ENCODE measurements around the gene BNIP1. TPM values are rescaled to one million over a fixed set of nuclear protein-coding genes. Genes with fewer than 3 reads are reported as not detected.

The BNIP1 gene
- total RNA-seq: 10 to 100 TPM in 3 of 5 donors, 1 to 10 TPM in 1, not detected in 1; 3.6 to 28.0 (median 15.3) TPM
- polyA plus RNA-seq: 10 to 100 TPM; 11.7 to 21.7 (median 13.3) TPM
- long read RNA-seq, donor 1, partial matches to known transcripts: 0 of 3 reads
- long read RNA-seq, donor 1, other reads (novel, unspliced or antisense): 0 of 3 reads
- long read RNA-seq, donor 2, partial matches to known transcripts: 0 of 5 reads
- long read RNA-seq, donor 2, other reads (novel, unspliced or antisense): 0 of 5 reads
- long read RNA-seq, donor 3, partial matches to known transcripts: 0 of 2 reads
- long read RNA-seq, donor 3, other reads (novel, unspliced or antisense): 0 of 2 reads
- long read RNA-seq, donor 4: 0 reads
- long read RNA-seq, donor 5, partial matches to known transcripts: 0 of 4 reads
- long read RNA-seq, donor 5, other reads (novel, unspliced or antisense): 0 of 4 reads
- long read RNA-seq, donor 6, transcript BNIP1-202 (6 exons, 1,184 nt): major isoform, 12 of 19 reads
- long read RNA-seq, donor 6, partial matches to known transcripts: 7 of 19 reads
- long read RNA-seq, donor 6, other reads (novel, unspliced or antisense): 0 of 19 reads
- long read RNA-seq, donor 7, partial matches to known transcripts: 5 of 9 reads
- long read RNA-seq, donor 7, other reads (novel, unspliced or antisense): 0 of 9 reads
- long read RNA-seq, donor 8, partial matches to known transcripts: 0 of 6 reads
- long read RNA-seq, donor 8, other reads (novel, unspliced or antisense): 0 of 6 reads
- long read RNA-seq, donor 9, partial matches to known transcripts: 0 of 4 reads
- long read RNA-seq, donor 9, other reads (novel, unspliced or antisense): 0 of 4 reads
- long read RNA-seq, donor 10, partial matches to known transcripts: 0 of 2 reads
- long read RNA-seq, donor 10, other reads (novel, unspliced or antisense): 0 of 2 reads

- H3K9me3 ChIP-seq: no peaks in the 10 kb centered on the region
- H3K27me3 ChIP-seq: no peaks in the 10 kb centered on the region
- TF ChIP-seq EP300 (IDR thresholded peaks at IDR 0.05): no peak
- TF ChIP-seq POLR2A (IDR thresholded peaks at IDR 0.05): peak in 2 of 4 donors; percentile 43 to 60
- TF ChIP-seq POLR2AphosphoS5 (IDR thresholded peaks at IDR 0.05): peak; percentile 81 to 95 (median 84)
- TF ChIP-seq CTCF (IDR thresholded peaks at IDR 0.05): peak in 5 of 7 experiments; percentile 67 to 94 (median 87)
- H3K27ac ChIP-seq: peak within 1 kb of the TSS; percentile 87 to 95 (median 94)
- H3K36me3 ChIP-seq: peaks cover 4 to 28% (median 27%) of the 10 kb centered on the region in 4 donors
- WGBS, 5 donors: 0 to 1% (median 1%) methylated on average over 30 to 48 of the region's 48 CpGs
- peak; percentile 99 to 100 for DNase-seq
- H3K4me3 ChIP-seq: peak within 1 kb of the TSS; percentile 80 to 88 (median 84)
- intact Hi-C loops (cut with DNase I; ENCODE audit: low total_unique reads): loop anchor here (10.0 kb wide), 1 partner anchor 160 kb away; the partner anchor contains the start of gene ATP6V0E1
- peaks cover 0 to 24% (median 15%) of the 10 kb centered on the region in 4 donors for H3K4me1 ChIP-seq
These were observed at the start of gene BNIP1 for GRCh38 chr5:173144200-173145176. Gene BNIP1, plus strand, starts transcription at chr5:173144531. Its CDS starts 15 bp downstream, at chr5:173144546.

- H3K36me3 ChIP-seq: peaks cover 5 to 25% (median 21%) of the 10 kb centered on the region in 4 donors
- no peak overlapping the region for H3K4me3 ChIP-seq
- DNase-seq: no peak
- no peaks in the 10 kb centered on the region for H3K27me3 ChIP-seq
- intact Hi-C loops (cut with DNase I; ENCODE audit: low total_unique reads): no loop called here
- TF ChIP-seq CTCF (IDR thresholded peaks at IDR 0.05): no peak
- no peak for TF ChIP-seq EP300 (IDR thresholded peaks at IDR 0.05)
- no peak for TF ChIP-seq POLR2AphosphoS5 (IDR thresholded peaks at IDR 0.05)
- no peak for TF ChIP-seq POLR2A (IDR thresholded peaks at IDR 0.05)
- H3K4me1 ChIP-seq: peaks cover 8 to 50% (median 26%) of the 10 kb centered on the region in 4 donors
- peaks cover 0 to 9% (median 3%) of the 10 kb centered on the region in 4 donors for H3K9me3 ChIP-seq
- H3K27ac ChIP-seq: no peak overlapping the region
These were observed 45.5 kb upstream of the BNIP1 start for GRCh38 chr5:173098787-173099186.

GRCh38 chr5:173099461-173099860, 44.9 kb upstream of the BNIP1 start:
- intact Hi-C loops (cut with DNase I; ENCODE audit: low total_unique reads): no loop called here
- no peak for TF ChIP-seq CTCF (IDR thresholded peaks at IDR 0.05)
- TF ChIP-seq POLR2A (IDR thresholded peaks at IDR 0.05): no peak
- no peak for TF ChIP-seq EP300 (IDR thresholded peaks at IDR 0.05)
- TF ChIP-seq POLR2AphosphoS5 (IDR thresholded peaks at IDR 0.05): no peak
- 84 to 97% (median 92%) methylated on average over 1 of the region's 1 CpG for WGBS, 5 donors
- peaks cover 5 to 25% (median 21%) of the 10 kb centered on the region in 4 donors for H3K36me3 ChIP-seq
- H3K27me3 ChIP-seq: no peaks in the 10 kb centered on the region
- peaks cover 1 to 46% (median 21%) of the 10 kb centered on the region in 4 donors for H3K4me1 ChIP-seq
- no peak overlapping the region for H3K4me3 ChIP-seq
- DNase-seq: no peak
- H3K9me3 ChIP-seq: peaks cover 0 to 9% (median 3%) of the 10 kb centered on the region in 4 donors
- no peak overlapping the region for H3K27ac ChIP-seq
